ENCODE results near the gene DDX11.
"Not testable (repeated sequence)": the region's sequence is repeated elsewhere in the genome, so short reads cannot be mapped to it uniquely, and the experiment has no call there.

DDX11 gene

DNA sequence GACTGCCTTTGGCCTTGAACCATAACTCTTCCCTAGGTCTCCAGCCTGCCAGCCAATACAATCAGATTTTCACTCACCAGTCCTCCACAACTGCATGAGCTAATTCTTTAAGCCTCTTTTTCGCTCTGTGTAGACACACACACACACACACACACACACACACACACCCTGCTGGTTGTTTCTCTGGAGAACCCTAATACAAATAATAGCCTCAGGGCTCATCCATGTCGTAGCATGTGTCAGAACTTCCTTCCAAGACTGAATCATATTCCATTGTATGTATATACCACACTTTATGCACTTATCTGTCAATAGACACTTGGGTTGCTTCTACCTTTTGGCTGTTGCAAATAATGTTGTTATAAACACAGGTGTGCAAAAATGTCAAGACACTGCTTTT is 6.0 kb upstream of the DDX11 start:
- not testable (repeated sequence) for DNase-seq (ENCODE audit: low read depth)

DNA sequence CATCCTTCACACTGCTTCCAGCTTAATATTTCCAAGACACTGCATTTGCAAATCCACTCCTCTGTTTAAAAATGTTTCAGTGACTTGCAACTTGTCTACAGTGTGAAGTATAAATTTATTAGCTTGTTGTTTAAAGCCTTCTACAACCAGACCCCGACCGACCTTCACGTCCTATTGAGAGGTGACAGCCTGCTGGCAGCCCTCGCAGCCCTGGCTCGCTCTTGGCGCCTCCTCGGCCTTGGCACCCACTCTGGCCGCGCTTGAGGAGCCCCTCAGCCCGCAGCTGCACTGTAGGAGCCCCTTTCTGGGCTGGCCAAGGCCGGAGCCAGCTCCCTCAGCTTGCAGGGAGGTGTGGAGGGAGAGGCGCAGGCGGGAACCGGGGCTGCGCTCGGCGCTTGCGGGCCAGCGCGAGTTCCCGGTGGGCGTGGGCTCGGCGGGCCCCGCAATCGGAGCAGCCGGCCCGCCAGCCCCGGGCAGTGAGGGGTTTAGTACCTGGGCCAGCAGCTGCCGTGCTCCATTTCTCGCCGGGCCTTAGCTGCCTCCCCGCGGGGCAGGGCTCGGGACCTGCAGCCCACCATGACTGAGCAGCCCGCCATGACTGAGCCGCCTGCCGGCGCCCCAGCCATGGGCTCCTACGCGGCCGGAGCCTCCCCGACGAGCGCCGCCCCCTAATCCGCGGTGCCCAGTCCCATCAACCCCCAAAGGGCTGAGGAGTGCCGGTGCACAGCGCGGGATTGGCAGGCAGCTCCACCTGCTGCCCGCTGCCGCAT is 2.5 kb upstream of the DDX11 start:
- not testable (repeated sequence) for DNase-seq (ENCODE audit: low read depth)

DNA sequence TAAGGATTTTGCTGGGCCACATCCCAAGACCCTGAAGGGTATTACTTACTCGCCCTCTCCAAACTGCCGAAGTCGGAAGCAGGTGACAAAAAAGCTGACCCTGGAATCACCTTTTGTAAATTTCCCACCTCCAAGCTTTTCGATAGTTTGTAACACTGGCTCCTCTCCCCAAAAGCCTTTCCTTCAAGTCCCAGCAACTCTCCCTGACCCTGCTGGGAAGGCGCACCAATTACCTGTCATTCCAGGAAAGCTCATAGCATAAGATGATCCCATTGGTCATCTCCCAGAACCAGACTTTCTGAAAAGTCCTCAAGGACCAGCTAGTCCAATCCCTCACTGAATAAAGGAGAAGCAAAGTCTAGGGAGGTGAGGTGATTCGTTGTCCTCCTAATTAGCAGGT is 698 bp upstream of the DDX11 start:
- DNase-seq (ENCODE audit: low read depth): not testable (repeated sequence)

DNA sequence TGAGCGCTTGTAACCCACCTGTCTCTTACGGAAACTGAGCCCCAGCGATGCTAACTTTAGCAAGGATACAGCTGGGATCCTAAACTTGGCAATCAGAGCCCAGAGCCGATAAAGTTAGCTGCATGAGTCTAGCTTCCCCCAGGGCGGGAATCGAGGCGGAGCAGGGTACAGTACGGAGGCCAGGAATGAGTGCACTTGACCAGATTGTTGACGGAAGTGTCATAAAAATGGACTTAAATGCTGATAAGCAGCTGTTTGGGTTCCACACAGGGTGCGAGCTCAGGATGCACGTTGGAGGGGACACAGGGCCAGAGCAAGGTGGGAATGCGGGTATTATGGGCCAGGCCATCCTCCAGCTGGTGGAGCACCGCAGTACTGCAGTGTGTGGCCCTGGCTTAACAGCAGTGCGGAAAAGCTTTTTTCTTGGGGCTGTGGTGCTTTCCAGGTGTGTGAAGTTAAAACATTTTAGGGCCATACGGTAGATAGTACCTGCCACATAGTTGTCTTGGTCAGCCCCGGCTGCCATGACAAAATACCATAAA is 744 bp downstream of the DDX11 start:
- peak; percentile 9 for DNase-seq (ENCODE audit: low read depth)

DNA sequence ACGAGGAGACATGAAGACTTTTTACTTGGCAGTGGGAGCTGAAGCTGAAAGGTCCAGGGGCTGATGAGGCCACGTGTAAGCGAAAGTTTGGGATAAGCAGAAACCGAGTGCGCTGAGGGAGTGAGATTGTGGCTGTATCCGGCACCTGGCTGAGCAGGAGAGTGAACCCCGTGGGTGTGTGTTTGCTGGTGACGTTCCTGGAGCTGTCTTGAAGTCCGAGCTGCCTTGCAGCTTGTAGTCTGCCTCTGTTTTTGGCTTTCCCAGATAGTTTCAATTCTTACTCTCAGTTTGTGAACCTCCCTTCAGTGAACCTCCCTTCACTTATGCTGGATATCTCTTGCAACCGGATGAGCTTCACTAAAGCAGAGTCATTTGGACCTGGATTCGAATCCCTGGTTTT is 2.5 kb downstream of the DDX11 start:
- DNase-seq (ENCODE audit: low read depth): not testable (repeated sequence)

DNA sequence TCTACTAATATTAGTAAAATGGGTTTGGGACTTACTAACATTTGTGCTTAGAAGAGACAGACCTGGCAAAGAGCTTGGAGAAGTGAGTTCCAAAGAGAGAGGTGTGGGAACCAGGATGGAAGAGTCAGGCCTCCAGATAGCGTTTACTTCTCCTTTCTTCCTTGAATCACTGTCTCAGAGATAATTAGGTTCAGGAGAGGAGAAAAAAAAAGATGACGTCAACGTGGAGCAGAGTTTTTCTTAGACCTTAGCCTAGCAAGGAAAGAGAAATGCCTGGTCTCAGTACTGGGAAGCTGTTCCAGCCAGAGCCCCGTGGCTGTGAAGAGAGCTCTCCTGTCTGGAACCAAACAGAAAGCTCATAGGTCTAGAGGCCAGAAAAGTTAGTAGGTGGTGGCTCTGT is 3.4 kb downstream of the DDX11 start:
- DNase-seq (ENCODE audit: low read depth): not testable (repeated sequence)

DNA sequence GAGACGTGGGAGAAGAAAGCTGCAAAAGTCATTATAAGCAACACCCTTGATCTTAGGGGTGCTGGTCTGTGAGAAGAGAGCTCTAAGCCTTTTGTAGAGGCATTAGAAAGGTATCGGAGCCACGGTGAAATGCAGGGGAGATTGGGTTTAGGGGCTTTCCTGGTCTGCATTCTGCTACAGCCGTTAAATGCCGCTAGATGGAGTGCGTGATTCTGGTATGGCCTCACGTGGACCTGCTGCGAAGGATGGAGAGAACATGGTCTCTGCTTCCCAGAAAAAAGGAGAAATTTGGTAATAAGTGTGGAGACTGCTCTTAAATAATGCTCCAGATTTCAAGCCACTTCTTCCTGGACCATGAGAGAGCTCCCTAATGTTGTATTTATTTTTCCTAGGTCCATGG is 4.3 kb downstream of the DDX11 start:
- DNase-seq (ENCODE audit: low read depth): not testable (repeated sequence)

DNA sequence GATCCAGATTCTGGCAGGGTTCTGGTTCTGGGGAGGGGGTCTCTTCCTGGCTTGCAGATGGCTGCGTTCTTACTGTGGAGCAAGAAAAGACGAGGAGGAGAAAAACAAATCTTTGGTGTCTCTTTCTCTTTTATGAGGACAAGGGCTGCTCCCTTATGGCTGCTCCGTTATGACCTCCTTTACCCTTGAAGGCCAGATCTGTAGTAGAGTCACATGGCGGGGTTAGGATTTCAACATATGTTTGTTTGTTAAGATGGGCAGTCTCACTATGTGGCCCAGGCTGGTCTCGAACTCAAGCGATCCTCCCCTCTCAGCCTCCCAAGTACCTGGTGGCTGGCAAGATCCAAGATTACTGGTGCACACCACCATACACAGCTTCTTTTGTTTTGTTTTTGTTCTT is 5.8 kb downstream of the DDX11 start:
- DNase-seq (ENCODE audit: low read depth): not testable (repeated sequence)

DNA sequence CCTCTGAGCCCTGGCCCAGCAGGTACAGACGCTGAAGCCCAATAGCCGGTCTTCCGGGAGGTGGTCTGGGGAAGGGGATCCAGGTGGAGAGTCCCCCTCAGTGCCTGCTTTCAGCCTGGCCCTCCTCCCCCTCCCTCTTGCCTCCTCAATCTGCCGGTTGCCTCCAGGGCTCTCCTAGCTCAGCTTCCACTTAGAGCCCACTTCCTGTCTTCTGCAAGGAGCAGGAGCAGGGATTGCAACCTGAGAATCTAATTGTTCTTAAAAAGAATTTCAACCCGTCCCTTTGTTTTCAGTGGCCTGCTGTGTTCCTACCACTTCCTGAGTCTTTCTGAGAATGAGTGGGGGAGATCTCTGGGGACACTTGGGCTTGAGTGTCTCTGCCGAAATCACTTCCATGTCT is 6.6 kb downstream of the DDX11 start:
- DNase-seq (ENCODE audit: low read depth): not testable (repeated sequence)

DNA sequence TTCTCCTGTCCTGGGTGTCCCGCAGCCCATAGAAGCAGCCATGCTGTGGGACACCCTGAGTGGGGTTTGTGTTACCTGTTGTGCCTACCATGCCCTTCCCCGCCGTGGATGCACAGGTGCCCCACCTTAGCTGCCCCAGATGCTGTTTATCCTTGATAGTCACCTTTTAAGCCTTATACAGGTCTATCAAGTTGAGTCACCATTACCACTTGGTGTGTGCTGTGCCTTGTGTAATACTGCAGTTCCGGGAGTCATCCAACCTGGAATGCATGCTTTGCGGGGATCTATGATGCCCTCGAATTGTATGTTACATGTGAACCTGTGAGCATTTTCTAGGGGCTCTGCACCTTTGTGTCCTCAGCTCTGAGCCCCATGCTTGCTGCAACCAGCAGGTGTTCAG is 7.6 kb downstream of the DDX11 start:
- not testable (repeated sequence) for DNase-seq (ENCODE audit: low read depth)

DNA sequence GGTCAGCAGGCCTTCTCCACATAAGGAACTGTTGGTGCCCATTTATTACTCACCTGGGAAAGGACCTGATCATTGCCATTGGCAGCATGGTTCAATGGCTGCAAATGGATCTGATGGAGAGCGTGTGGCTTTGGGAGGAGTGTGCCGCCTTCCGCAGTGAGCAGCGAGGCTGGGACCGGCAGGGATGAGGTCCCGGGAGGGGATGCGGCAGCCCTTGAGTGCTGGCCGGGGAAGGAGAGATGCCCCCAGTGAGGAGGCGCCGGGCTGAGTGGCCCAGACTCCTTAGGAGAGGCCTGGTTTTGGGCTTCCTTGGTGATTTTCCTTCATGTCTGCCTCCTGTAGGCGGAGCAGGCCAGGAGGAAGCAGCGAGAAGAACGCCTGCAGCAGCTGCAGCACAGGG is 10.6 kb downstream of the DDX11 start:
- DNase-seq (ENCODE audit: low read depth): not testable (repeated sequence)

DNA sequence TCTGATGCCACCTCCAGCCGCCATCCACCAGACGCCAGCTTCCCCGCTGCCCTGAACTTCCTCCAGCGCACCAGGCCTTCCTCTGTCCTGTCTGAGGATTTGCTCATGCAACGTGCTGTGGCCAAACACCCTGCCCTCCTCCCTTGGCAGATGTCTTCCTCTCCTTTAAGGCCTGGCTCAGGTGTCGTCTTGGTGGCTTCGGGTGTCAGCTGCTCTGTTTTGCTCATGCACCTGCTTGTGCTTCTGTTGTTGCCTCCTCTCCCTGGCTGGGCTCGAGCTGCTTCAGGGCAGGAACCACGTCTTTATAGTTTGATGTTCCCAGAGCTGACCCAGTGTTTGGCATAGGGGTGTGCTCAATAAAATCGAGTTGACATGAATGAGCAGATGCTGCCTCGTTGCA is 12.4 kb downstream of the DDX11 start:
- DNase-seq (ENCODE audit: low read depth): not testable (repeated sequence)

DNA sequence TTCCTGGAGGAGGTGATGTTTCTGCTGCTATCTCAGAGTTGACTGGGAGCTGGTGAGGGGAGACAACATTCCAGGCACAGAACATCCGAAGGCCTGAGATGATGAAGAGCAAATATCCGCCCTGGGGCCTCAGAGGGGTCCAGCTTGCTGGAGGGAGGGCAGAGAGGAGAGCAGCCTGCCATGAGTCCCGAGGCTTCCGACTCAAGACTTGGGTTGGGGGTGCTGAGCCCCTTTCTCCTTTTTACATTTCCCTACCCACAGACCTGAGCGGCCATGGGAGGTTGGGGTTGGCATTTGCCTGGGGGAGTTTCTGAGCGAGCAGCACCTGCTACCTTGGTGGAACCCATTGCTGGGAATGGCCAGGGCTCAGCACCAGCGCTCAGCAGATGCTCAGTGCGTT is 13.8 kb downstream of the DDX11 start:
- DNase-seq (ENCODE audit: low read depth): not testable (repeated sequence)

DNA sequence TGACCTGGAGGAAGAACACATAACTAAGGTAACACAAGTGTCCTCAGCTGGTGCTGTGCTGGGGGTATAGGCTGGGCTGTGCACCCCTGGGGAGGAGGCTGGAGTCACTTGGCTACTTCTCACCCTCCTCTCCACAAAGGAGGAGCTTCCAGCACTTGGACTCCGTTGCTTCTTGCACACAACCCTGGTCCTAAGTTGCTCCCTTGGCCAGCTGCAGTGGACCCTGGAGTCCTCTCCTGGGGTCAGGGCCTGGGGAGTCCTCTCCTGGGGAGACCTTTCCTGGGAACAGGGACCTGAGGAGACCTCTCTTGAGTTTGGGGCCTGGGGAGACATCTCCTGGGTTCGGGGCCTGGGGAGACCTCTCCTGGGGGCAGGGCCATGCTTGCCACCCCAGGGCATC is 14.3 kb downstream of the DDX11 start:
- not testable (repeated sequence) for DNase-seq (ENCODE audit: low read depth)

DNA sequence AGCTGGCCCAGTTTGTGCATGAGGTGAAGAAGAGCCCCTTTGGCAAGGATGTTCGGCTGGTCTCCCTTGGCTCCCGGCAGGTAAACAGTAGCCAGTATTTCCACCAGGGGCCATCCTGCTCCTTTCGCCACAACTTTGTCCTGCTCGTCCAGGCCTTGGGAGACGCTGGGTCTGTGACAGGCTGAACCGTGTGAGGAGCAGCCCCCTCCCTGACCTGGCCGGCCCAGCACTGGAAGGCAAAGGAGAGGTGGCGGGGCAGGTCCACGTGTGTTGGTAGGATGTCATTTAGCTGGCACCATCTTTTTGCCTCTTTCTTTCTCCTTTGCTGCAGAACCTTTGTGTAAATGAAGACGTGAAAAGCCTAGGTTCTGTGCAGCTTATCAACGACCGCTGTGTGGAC is 15.4 kb downstream of the DDX11 start:
- no peak for DNase-seq (ENCODE audit: low read depth)

DNA sequence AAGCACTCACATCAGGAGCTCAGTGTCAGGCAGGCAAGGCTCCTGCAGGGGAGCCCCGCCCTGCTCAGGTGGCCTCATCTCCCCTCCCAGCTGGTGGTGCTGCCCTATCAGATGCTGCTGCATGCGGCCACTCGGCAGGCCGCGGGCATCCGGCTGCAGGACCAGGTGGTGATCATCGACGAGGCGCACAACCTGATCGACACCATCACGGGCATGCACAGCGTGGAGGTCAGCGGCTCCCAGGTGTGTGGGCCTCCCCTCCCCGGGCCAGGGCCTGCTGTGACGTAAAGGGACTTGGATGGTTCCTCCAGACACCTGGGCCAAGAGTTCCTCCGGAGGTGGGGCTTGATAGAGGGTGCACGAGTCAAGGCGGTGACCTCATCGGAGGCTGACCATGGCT is 18.0 kb downstream of the DDX11 start:
- DNase-seq (ENCODE audit: low read depth): not testable (repeated sequence)

DNA sequence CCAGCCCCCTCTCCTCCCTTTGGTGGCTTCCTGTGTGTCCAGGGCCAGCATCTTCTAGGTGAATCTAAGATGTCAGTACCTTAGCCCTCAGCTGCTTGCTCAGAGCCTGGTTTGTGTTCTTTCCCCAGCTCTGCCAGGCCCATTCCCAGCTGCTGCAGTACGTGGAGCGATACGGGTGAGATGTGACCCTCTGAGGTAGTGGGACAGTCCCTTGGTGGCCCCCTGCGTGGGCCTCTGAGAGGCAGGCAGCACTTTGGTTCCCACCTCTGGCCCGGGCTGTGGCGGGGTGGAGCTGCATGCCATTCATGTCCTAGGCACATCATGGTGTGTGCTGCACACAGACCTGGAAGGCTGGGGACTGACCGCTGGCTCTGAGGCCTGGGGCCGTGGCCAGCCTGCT is 19.1 kb downstream of the DDX11 start:
- DNase-seq (ENCODE audit: low read depth): not testable (repeated sequence)

DNA sequence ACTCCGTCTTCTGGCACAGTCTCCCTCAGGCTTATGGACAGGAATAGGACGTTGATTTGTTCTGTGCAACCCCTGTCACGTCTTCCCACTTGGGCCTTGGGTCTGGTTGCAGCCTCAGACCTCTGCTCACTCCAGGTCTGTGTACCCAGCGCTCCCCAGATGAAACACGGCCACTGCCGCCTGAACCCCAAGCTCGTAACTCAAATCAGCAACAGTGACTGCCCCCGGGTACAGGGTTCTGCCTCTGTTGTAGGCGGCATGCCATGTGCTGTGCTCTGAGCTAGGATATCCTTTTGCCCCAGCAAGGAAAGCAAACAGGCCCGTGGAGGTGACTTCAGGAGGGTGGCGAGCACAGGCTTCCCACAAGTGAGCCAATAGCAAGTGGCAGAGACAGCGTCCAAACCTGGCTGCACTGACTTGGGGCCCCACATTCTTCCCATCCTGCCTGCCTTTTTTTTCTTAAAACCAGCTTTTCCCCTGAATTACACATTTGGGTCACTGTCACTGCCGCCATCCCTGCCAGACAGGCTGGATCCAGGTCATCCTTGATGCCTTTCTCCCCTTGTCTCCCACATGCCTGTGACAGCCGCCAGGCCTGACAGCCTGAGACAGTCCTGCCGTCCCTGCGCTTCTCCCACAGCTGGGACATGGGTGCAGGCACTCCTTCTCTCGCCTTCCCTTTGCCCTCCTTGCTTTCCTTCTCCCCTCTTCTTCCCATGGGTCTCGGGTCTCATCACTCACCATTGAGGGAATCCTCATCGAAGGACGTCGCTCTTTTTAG is 21.6 kb downstream of the DDX11 start:
- DNase-seq (ENCODE audit: low read depth): not testable (repeated sequence)

DNA sequence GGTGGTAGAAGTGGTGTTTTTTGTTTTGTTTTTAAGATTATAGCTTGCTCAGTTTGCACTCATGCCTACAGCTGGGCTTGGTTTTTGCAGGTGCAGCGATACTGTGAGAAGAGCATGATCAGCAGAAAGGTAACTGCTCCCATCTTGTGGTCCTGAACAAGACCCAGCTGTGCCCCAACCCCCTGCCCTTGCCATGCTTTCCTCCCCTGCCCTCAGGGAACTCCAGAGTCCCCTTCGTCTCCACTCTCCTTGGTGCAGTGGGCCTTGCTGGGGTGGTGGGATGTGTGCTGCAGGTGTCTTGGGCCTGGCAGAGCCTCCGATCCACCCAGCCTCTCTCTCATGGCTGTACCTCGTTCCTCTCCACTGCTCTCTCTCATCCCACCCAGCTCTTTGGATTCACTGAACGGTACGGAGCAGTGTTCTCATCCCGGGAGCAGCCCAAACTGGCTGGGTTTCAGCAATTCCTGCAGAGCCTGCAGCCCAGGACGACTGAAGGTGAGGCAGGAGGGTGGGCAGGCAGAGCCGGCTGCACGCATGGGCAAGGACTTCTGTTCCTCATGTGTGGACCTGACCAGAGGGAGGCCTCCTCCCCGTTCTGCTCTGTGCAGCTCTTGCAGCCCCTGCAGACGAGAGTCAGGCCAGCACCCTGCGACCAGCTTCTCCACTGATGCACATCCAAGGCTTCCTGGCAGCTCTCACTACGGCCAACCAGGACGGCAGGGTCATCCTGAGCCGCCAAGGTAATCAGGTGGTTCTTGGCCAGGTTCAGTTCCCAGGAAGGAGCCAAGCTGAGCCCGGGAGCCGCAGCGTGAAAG is 22.8 kb downstream of the DDX11 start:
- not testable (repeated sequence) for DNase-seq (ENCODE audit: low read depth)

DNA sequence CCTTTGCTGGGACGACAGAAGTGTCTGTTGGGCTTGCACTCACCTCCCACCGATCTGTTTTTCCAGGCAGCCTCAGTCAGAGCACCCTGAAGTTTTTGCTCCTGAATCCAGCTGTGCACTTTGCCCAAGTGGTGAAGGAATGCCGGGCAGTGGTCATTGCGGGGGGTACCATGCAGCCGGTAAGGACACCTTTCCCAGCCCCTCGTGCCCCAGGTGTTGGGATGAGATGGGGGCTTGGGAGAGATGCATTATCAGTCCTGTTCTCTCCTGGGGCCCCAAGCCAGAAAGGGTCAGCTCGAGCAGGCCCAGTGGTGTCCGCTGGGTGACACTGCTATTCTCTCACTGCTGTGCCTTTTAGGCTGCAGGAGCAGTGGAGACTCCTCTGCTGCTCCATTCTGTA is 24.2 kb downstream of the DDX11 start:
- not testable (repeated sequence) for DNase-seq (ENCODE audit: low read depth)

DNA sequence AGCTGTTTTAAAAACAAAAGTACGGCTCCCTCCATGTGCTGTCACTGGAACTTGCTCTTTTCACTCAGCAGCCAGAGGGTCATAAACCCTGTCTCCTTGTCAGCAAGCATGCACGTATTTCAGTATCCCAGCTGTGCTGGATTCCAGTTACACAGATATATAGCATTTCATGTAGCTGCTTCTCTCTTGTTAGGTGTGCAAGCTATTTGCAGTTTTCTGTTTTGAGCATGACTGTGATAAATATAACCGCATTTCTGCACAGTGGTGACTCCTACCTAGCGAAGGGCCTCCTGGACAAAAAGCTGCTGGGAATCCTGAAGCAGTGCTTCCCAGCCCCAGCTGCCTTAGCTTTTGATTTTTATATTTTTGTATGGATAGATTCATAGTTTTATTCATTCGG is 24.7 kb downstream of the DDX11 start:
- not testable (repeated sequence) for DNase-seq (ENCODE audit: low read depth)

DNA sequence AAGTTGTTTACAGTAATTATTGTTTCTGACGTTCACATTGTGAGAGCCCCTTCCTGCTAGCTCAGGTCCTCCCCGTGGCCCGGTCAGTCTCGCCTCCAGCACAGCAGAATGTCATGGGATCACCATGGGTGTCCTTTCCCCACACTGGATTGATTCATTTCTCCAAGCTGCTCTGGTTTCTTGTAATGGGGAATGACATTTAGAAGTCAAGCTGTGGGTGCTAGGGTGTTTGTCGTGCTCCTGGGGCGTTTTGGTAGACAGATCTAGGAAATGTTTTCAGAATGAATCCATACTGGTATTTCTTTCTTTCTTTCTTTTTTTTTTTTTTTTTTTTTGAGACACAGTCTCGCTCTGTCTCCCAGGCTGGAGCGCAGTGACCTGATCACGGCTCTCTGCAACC is 25.1 kb downstream of the DDX11 start:
- not testable (repeated sequence) for DNase-seq (ENCODE audit: low read depth)
